HCT116 (cell line): ENCODE data around the gene PIP5K1A.

Experiments used
- CTCF ChIP-seq, 3 experiments: fragments of 200-600 bp in 1 of 3; sonication (generic) in 1 of 3; IDR thresholded peaks in 2 of 3; conservative IDR thresholded peaks in 1 of 3; 2 replicates each; pipeline ENCODE4 v1.5.1; 2012 to 2017; ENCODE audit warnings: low read depth in 2 of 3, low read length in 2 of 3, antibody characterized with exemption in 1 of 3, borderline replicate concordance in 1 of 3, control low read depth in 1 of 3, mild to moderate bottlenecking in 1 of 3, mixed read lengths in 1 of 3, mixed run types in 1 of 3, moderate library complexity in 1 of 3; ENCODE audit not compliant: insufficient read depth in 1 of 3
- ELF1 ChIP-seq: IDR thresholded peaks from 2 replicates; pipeline ENCODE4 v1.6.1; 2012; ENCODE audit warnings: low read depth, borderline replicate concordance
- EZH2 ChIP-seq: fragments of 200-600 bp; sonication (generic); IDR thresholded peaks from 2 replicates; pipeline ENCODE4 v1.6.1; 2017; ENCODE audit warnings: antibody characterized with exemption, mixed run types
- JUND ChIP-seq: IDR thresholded peaks from 2 replicates; pipeline ENCODE4 v1.6.1; 2012
- POLR2A ChIP-seq: IDR thresholded peaks from 2 replicates; pipeline ENCODE4 v1.7.0; 2011; ENCODE audit warnings: borderline replicate concordance; ENCODE audit not compliant: insufficient read depth, insufficient read length; ENCODE audit errors: extremely low read depth
- POLR2AphosphoS5 ChIP-seq: IDR thresholded peaks from 2 replicates; pipeline ENCODE4 v1.6.1; 2011; ENCODE audit warnings: mild to moderate bottlenecking, low read depth, low read length, moderate library complexity
- SIN3A ChIP-seq: IDR thresholded peaks from 2 replicates; pipeline ENCODE4 v1.6.1; 2012; ENCODE audit warnings: low read depth
- SP1 ChIP-seq: IDR thresholded peaks from 2 replicates; pipeline ENCODE4 v1.6.1; 2012; ENCODE audit warnings: low read depth
- SRF ChIP-seq: IDR thresholded peaks from 2 replicates; pipeline ENCODE4 v1.6.1; 2012; ENCODE audit warnings: low read depth
- TCF7L2 ChIP-seq: IDR thresholded peaks from 2 replicates; pipeline ENCODE4 v1.7.0; 2011; ENCODE audit warnings: borderline replicate concordance, inconsistent platforms; ENCODE audit not compliant: insufficient read depth, insufficient read length; ENCODE audit errors: extremely low read depth
- YY1 ChIP-seq: IDR thresholded peaks from 2 replicates; pipeline ENCODE4 v1.6.1; 2011; ENCODE audit warnings: low read length, low read depth, moderate library complexity, mild to moderate bottlenecking; ENCODE audit not compliant: insufficient replicate concordance; ENCODE audit errors: extremely low read depth
- ZNF274 ChIP-seq: fragments of 200-500 bp; sonication (Bioruptor generic); IDR thresholded peaks from 2 replicates; pipeline ENCODE4 v1.6.1; 2014; ENCODE audit warnings: mild to moderate bottlenecking, low read depth, low read length, inconsistent platforms
- TF ChIP-seq, protein P1 (sequence below): IDR thresholded peaks from 2 replicates; pipeline ENCODE4 v1.6.1; 2011; ENCODE audit warnings: mild to moderate bottlenecking, low read length, moderate library complexity; ENCODE audit not compliant: insufficient replicate concordance; ENCODE audit errors: extremely low read depth
- TF ChIP-seq, protein P2 (sequence below): IDR thresholded peaks from 2 replicates; pipeline ENCODE4 v1.6.1; 2012

- TF ChIP-seq, protein P1, sequence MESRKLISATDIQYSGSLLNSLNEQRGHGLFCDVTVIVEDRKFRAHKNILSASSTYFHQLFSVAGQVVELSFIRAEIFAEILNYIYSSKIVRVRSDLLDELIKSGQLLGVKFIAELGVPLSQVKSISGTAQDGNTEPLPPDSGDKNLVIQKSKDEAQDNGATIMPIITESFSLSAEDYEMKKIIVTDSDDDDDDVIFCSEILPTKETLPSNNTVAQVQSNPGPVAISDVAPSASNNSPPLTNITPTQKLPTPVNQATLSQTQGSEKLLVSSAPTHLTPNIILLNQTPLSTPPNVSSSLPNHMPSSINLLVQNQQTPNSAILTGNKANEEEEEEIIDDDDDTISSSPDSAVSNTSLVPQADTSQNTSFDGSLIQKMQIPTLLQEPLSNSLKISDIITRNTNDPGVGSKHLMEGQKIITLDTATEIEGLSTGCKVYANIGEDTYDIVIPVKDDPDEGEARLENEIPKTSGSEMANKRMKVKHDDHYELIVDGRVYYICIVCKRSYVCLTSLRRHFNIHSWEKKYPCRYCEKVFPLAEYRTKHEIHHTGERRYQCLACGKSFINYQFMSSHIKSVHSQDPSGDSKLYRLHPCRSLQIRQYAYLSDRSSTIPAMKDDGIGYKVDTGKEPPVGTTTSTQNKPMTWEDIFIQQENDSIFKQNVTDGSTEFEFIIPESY: no peak
- TF ChIP-seq POLR2AphosphoS5 (no peak), CTCF (IDR thresholded peaks at IDR 0.05 in 2 of 3, conservative IDR thresholded peaks at IDR 0.05 in 1 of 3; ENCODE audit: borderline replicate concordance in 1 of 3, insufficient read depth in 1 of 3, low read depth in 2 of 3, low read length in 2 of 3) (no peak), POLR2A (no peak), JUND (no peak), TCF7L2 (no peak), SRF (no peak), SIN3A (no peak), ELF1 (no peak), EZH2 (no peak), SP1 (no peak), ZNF274 (no peak), YY1 (no peak)
- TF ChIP-seq, protein P2, sequence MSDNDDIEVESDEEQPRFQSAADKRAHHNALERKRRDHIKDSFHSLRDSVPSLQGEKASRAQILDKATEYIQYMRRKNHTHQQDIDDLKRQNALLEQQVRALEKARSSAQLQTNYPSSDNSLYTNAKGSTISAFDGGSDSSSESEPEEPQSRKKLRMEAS: no peak
These were observed 40.1 kb downstream of the PIP5K1A start for GRCh38 chr1:151238467-151238739.
